Measurements from ENCODE around the gene SLC31A2. TPM values are rescaled to one million over a fixed set of nuclear protein-coding genes. Genes with fewer than 3 reads are reported as not detected.
"Not testable (repeated sequence)": the region's sequence is repeated elsewhere in the genome, so short reads cannot be mapped to it uniquely, and the experiment has no call there.

Gene SLC31A2
- 1 to 10 TPM; 4.9 to 7.4 TPM for polyA plus RNA-seq

- no peaks in the 10 kb centered on the region for H3K36me3 ChIP-seq (ENCODE audit: control insufficient read depth in 2 of 2, insufficient read depth in 2 of 2, low read length in 1 of 2)
- WGBS, 2 donors: 0 to 1% methylated on average over 62 to 87 of the region's 87 CpGs
- H3K4me1 ChIP-seq (ENCODE audit: control insufficient read depth in 2 of 2, insufficient read depth in 2 of 2, low read length in 1 of 2): peaks cover 0 to 3% of the 10 kb centered on the region in 2 donors
- H3K4me3 ChIP-seq (ENCODE audit: low read depth in 1 of 2, low read length in 2 of 2): peak within 1 kb of the TSS; percentile 72 to 76
- H3K27ac ChIP-seq (ENCODE audit: low read depth in 2 of 2, low read length in 1 of 2): peak within 1 kb of the TSS; percentile 21 to 48
- no peaks in the 10 kb centered on the region for H3K9me3 ChIP-seq (ENCODE audit: control insufficient read depth in 2 of 2, insufficient read depth in 1 of 2, low read depth in 1 of 2, low read length in 1 of 2)
- H3K27me3 ChIP-seq (ENCODE audit: control insufficient read depth in 1 of 2, insufficient read depth in 2 of 2, low read length in 2 of 2): no peaks in the 10 kb centered on the region
Measured at GRCh38 chr9:113150670-113151611, at the start of gene SLC31A2. TSS of gene SLC31A2 (plus strand) at chr9:113151007. CDS start at chr9:113151075, 68 bp downstream.

DNA sequence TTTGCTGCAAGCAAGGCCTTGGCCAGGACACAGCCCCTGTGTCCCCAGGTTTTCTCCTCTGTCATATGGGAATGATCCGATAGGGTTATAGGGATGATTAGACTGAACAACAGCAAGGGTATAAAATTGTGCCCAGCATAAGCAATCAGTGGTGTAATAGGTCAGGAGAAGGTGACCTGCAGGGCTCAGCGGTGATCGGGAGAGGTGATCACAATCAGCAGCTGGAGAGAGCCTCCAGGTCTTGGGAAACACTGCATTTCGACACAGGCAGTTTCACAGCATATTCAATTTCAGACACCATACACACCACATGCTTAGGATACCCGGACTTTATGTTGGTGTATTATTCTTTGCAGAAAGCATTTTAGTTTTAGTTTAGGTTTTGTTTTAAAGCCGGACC is 45.5 kb upstream of the SLC31A2 start:
- not testable (repeated sequence) for H3K4me3 ChIP-seq (ENCODE audit: low read depth in 1 of 2, low read length in 2 of 2); H3K4me1 ChIP-seq (ENCODE audit: control insufficient read depth in 2 of 2, insufficient read depth in 2 of 2, low read length in 1 of 2); H3K27ac ChIP-seq (ENCODE audit: low read depth in 2 of 2, low read length in 1 of 2); H3K36me3 ChIP-seq (ENCODE audit: control insufficient read depth in 2 of 2, insufficient read depth in 2 of 2, low read length in 1 of 2); H3K27me3 ChIP-seq (ENCODE audit: control insufficient read depth in 1 of 2, insufficient read depth in 2 of 2, low read length in 2 of 2); H3K9me3 ChIP-seq (ENCODE audit: control insufficient read depth in 2 of 2, insufficient read depth in 1 of 2, low read depth in 1 of 2, low read length in 1 of 2)
- WGBS, 2 donors: no CpG with 5 or more reads among the region's 6 CpGs

- not testable (repeated sequence) for H3K27ac ChIP-seq (ENCODE audit: low read depth in 2 of 2, low read length in 1 of 2); H3K36me3 ChIP-seq (ENCODE audit: control insufficient read depth in 2 of 2, insufficient read depth in 2 of 2, low read length in 1 of 2); H3K4me3 ChIP-seq (ENCODE audit: low read depth in 1 of 2, low read length in 2 of 2); H3K4me1 ChIP-seq (ENCODE audit: control insufficient read depth in 2 of 2, insufficient read depth in 2 of 2, low read length in 1 of 2); H3K9me3 ChIP-seq (ENCODE audit: control insufficient read depth in 2 of 2, insufficient read depth in 1 of 2, low read depth in 1 of 2, low read length in 1 of 2); H3K27me3 ChIP-seq (ENCODE audit: control insufficient read depth in 1 of 2, insufficient read depth in 2 of 2, low read length in 2 of 2)
- WGBS, 2 donors: 9 to 11% methylated on average over 8 to 11 of the region's 56 CpGs
Measured at GRCh38 chr9:113111065-113111951, 39.5 kb upstream of the SLC31A2 start.

- H3K27me3 ChIP-seq (ENCODE audit: control insufficient read depth in 1 of 2, insufficient read depth in 2 of 2, low read length in 2 of 2); H3K4me1 ChIP-seq (ENCODE audit: control insufficient read depth in 2 of 2, insufficient read depth in 2 of 2, low read length in 1 of 2); H3K9me3 ChIP-seq (ENCODE audit: control insufficient read depth in 2 of 2, insufficient read depth in 1 of 2, low read depth in 1 of 2, low read length in 1 of 2); H3K27ac ChIP-seq (ENCODE audit: low read depth in 2 of 2, low read length in 1 of 2); H3K4me3 ChIP-seq (ENCODE audit: low read depth in 1 of 2, low read length in 2 of 2); H3K36me3 ChIP-seq (ENCODE audit: control insufficient read depth in 2 of 2, insufficient read depth in 2 of 2, low read length in 1 of 2): not testable (repeated sequence)
- WGBS, 2 donors: 1 to 5% methylated on average over 3 to 9 of the region's 54 CpGs
Measured at GRCh38 chr9:113112706-113113510, 37.9 kb upstream of the SLC31A2 start.

DNA sequence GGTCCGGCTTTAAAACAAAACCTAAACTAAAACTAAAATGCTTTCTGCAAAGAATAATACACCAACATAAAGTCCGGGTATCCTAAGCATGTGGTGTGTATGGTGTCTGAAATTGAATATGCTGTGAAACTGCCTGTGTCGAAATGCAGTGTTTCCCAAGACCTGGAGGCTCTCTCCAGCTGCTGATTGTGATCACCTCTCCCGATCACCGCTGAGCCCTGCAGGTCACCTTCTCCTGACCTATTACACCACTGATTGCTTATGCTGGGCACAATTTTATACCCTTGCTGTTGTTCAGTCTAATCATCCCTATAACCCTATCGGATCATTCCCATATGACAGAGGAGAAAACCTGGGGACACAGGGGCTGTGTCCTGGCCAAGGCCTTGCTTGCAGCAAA is 32.0 kb upstream of the SLC31A2 start:
- not testable (repeated sequence) for H3K27me3 ChIP-seq (ENCODE audit: control insufficient read depth in 1 of 2, insufficient read depth in 2 of 2, low read length in 2 of 2); H3K27ac ChIP-seq (ENCODE audit: low read depth in 2 of 2, low read length in 1 of 2); H3K36me3 ChIP-seq (ENCODE audit: control insufficient read depth in 2 of 2, insufficient read depth in 2 of 2, low read length in 1 of 2); H3K4me1 ChIP-seq (ENCODE audit: control insufficient read depth in 2 of 2, insufficient read depth in 2 of 2, low read length in 1 of 2); H3K4me3 ChIP-seq (ENCODE audit: low read depth in 1 of 2, low read length in 2 of 2); H3K9me3 ChIP-seq (ENCODE audit: control insufficient read depth in 2 of 2, insufficient read depth in 1 of 2, low read depth in 1 of 2, low read length in 1 of 2)
- no CpG with 5 or more reads among the region's 6 CpGs for WGBS, 2 donors

- Histone ChIP-seq H3K36me3 (ENCODE audit: control insufficient read depth in 2 of 2, insufficient read depth in 2 of 2, low read length in 1 of 2) (no peaks in the 10 kb centered on the region), H3K4me1 (ENCODE audit: control insufficient read depth in 2 of 2, insufficient read depth in 2 of 2, low read length in 1 of 2) (no peaks in the 10 kb centered on the region), H3K9me3 (ENCODE audit: control insufficient read depth in 2 of 2, insufficient read depth in 1 of 2, low read depth in 1 of 2, low read length in 1 of 2) (no peaks in the 10 kb centered on the region), H3K27me3 (ENCODE audit: control insufficient read depth in 1 of 2, insufficient read depth in 2 of 2, low read length in 2 of 2) (no peaks in the 10 kb centered on the region), H3K27ac (ENCODE audit: low read depth in 2 of 2, low read length in 1 of 2) (no peak overlapping the region), H3K4me3 (ENCODE audit: low read depth in 1 of 2, low read length in 2 of 2) (no peak overlapping the region)
- WGBS, 2 donors: 67 to 70% methylated on average over 4 of the region's 4 CpGs
Measured at GRCh38 chr9:113125386-113126035, 25.3 kb upstream of the SLC31A2 start.

DNA sequence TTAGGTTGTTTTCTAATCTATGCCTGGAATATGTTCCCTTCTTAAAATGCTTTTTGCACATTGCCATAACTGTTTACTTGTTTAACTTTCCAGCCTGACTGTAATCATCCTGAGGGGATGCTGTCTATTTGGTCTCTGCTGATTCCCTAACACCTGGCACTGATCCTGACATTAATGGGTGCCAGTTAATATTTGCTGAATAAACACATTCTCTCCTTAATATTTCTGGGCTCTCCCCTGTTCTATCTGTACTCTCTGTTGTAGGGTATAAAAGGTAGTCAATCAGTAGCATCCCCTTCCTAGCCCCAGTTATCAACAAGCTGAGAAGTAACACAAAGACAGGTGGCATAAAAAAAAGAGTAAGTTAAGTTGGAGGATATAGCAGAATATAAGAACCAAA is 21.3 kb upstream of the SLC31A2 start:
- Histone ChIP-seq H3K4me1 (ENCODE audit: control insufficient read depth in 2 of 2, insufficient read depth in 2 of 2, low read length in 1 of 2) (no peaks in the 10 kb centered on the region), H3K4me3 (ENCODE audit: low read depth in 1 of 2, low read length in 2 of 2) (no peak overlapping the region), H3K9me3 (ENCODE audit: control insufficient read depth in 2 of 2, insufficient read depth in 1 of 2, low read depth in 1 of 2, low read length in 1 of 2) (no peaks in the 10 kb centered on the region), H3K36me3 (ENCODE audit: control insufficient read depth in 2 of 2, insufficient read depth in 2 of 2, low read length in 1 of 2) (no peaks in the 10 kb centered on the region), H3K27me3 (ENCODE audit: control insufficient read depth in 1 of 2, insufficient read depth in 2 of 2, low read length in 2 of 2) (no peaks in the 10 kb centered on the region), H3K27ac (ENCODE audit: low read depth in 2 of 2, low read length in 1 of 2) (no peak overlapping the region)

GRCh38 chr9:113129884-113130283 is 20.9 kb upstream of the SLC31A2 start:
- WGBS, 2 donors: 46 to 60% methylated on average over 4 of the region's 4 CpGs
- H3K27me3 ChIP-seq (ENCODE audit: control insufficient read depth in 1 of 2, insufficient read depth in 2 of 2, low read length in 2 of 2): no peaks in the 10 kb centered on the region

GRCh38 chr9:113131689-113132151 is 19.1 kb upstream of the SLC31A2 start:
- H3K4me1 ChIP-seq (ENCODE audit: control insufficient read depth in 2 of 2, insufficient read depth in 2 of 2, low read length in 1 of 2): no peaks in the 10 kb centered on the region
- H3K36me3 ChIP-seq (ENCODE audit: control insufficient read depth in 2 of 2, insufficient read depth in 2 of 2, low read length in 1 of 2): no peaks in the 10 kb centered on the region
- no peaks in the 10 kb centered on the region for H3K27me3 ChIP-seq (ENCODE audit: control insufficient read depth in 1 of 2, insufficient read depth in 2 of 2, low read length in 2 of 2)
- no peak overlapping the region for H3K4me3 ChIP-seq (ENCODE audit: low read depth in 1 of 2, low read length in 2 of 2)
- 13 to 14% methylated on average over 3 of the region's 3 CpGs for WGBS, 2 donors
- H3K27ac ChIP-seq (ENCODE audit: low read depth in 2 of 2, low read length in 1 of 2): no peak overlapping the region
- no peaks in the 10 kb centered on the region for H3K9me3 ChIP-seq (ENCODE audit: control insufficient read depth in 2 of 2, insufficient read depth in 1 of 2, low read depth in 1 of 2, low read length in 1 of 2)

More at GRCh38 chr9:113129884-113130283, 20.9 kb upstream of the SLC31A2 start:
- no peaks in the 10 kb centered on the region for H3K4me1 ChIP-seq (ENCODE audit: control insufficient read depth in 2 of 2, insufficient read depth in 2 of 2, low read length in 1 of 2)
- H3K4me3 ChIP-seq (ENCODE audit: low read depth in 1 of 2, low read length in 2 of 2): no peak overlapping the region
- H3K9me3 ChIP-seq (ENCODE audit: control insufficient read depth in 2 of 2, insufficient read depth in 1 of 2, low read depth in 1 of 2, low read length in 1 of 2): no peaks in the 10 kb centered on the region
- H3K27ac ChIP-seq (ENCODE audit: low read depth in 2 of 2, low read length in 1 of 2): no peak overlapping the region
- no peaks in the 10 kb centered on the region for H3K36me3 ChIP-seq (ENCODE audit: control insufficient read depth in 2 of 2, insufficient read depth in 2 of 2, low read length in 1 of 2)
